SU-DHL-6 (cell line): ENCODE results near the gene HORMAD1.

Source experiments
- H2AFZ ChIP-seq: fragments of 200-600 bp; sonication (generic); 2 replicates; pipeline ENCODE4 v1.6.1; 2014; ENCODE audit warnings: low read depth, mild to moderate bottlenecking, moderate library complexity, mixed read lengths, antibody characterized with exemption, low read length; ENCODE audit not compliant: severe bottlenecking
- H3F3A ChIP-seq: fragments of 200-600 bp; shearing (Covaris generic); 2 replicates; pipeline ENCODE4 v1.6.0; 2016; ENCODE audit warnings: antibody characterized with exemption, mild to moderate bottlenecking; ENCODE audit not compliant: insufficient read depth
- H3K27ac ChIP-seq: fragments of 200-600 bp; sonication (generic); 2 replicates; pipeline ENCODE4 v1.5.1; 2016; ENCODE audit warnings: low read depth, mild to moderate bottlenecking, low read length, moderate library complexity, mixed read lengths
- H3K27me3 ChIP-seq: fragments of 200-600 bp; sonication (generic), shearing (Covaris generic); 2 replicates; pipeline ENCODE4 v1.6.0; 2014; ENCODE audit warnings: mild to moderate bottlenecking, low read length
- H3K36me3 ChIP-seq: fragments of 200-600 bp; sonication (generic); 2 replicates; pipeline ENCODE4 v1.6.1; 2014; ENCODE audit warnings: mild to moderate bottlenecking, low read length, mixed read lengths
- H3K4me2 ChIP-seq: fragments of 300-600, 200-600 bp; shearing (Covaris generic), sonication (generic); 2 replicates; pipeline ENCODE4 v1.6.0; 2014; ENCODE audit warnings: low read length, low read depth, mild to moderate bottlenecking; ENCODE audit not compliant: poor library complexity, severe bottlenecking
- H3K4me3 ChIP-seq: fragments of 200-600 bp; sonication (generic); 2 replicates; pipeline ENCODE4 v1.5.1; 2014; ENCODE audit warnings: antibody characterized with exemption, low read length, mild to moderate bottlenecking, mixed read lengths; ENCODE audit not compliant: insufficient read depth, poor library complexity, severe bottlenecking
- H3K79me2 ChIP-seq: fragments of 200-600 bp; sonication (generic); 2 replicates; pipeline ENCODE4 v1.6.1; 2014; ENCODE audit warnings: mild to moderate bottlenecking, low read length, moderate library complexity; ENCODE audit not compliant: insufficient read depth
- H3K9ac ChIP-seq: fragments of 200-600 bp; sonication (generic); 2 replicates; pipeline ENCODE4 v1.7.0; 2014; ENCODE audit warnings: mild to moderate bottlenecking, low read length
- H3K9me2 ChIP-seq: fragments of 200-600 bp; sonication (generic); replicated peaks from 2 replicates; pipeline ENCODE4 v1.6.1; 2014; ENCODE audit warnings: low read length; ENCODE audit not compliant: insufficient read depth
- H3K9me3 ChIP-seq: fragments of 200-600 bp; sonication (generic); 2 replicates; pipeline ENCODE4 v1.6.1; 2014; ENCODE audit warnings: low read length, mixed read lengths; ENCODE audit not compliant: insufficient read depth
- H4K20me1 ChIP-seq: fragments of 200-600 bp; sonication (generic); 2 replicates; pipeline ENCODE4 v1.6.1; 2014; ENCODE audit warnings: low read depth, mild to moderate bottlenecking, antibody characterized with exemption, low read length, moderate library complexity, mixed read lengths
- EZH2phosphoT487 ChIP-seq: fragments of 200-600 bp; sonication (generic), shearing (Covaris generic); conservative IDR thresholded peaks from 2 replicates; pipeline ENCODE4 v1.6.1; 2018; ENCODE audit warnings: mild to moderate bottlenecking, antibody characterized with exemption, low read length, moderate library complexity, mixed read lengths
- TF ChIP-seq, protein P1 (sequence below): fragments of 200-600 bp; sonication (generic); IDR thresholded peaks from one replicate; pipeline ENCODE4 v1.5.1; 2017; ENCODE audit warnings: antibody characterized with exemption, mild to moderate bottlenecking, low read length, moderate library complexity; ENCODE audit not compliant: insufficient read depth, poor library complexity, severe bottlenecking

HORMAD1 gene

DNA sequence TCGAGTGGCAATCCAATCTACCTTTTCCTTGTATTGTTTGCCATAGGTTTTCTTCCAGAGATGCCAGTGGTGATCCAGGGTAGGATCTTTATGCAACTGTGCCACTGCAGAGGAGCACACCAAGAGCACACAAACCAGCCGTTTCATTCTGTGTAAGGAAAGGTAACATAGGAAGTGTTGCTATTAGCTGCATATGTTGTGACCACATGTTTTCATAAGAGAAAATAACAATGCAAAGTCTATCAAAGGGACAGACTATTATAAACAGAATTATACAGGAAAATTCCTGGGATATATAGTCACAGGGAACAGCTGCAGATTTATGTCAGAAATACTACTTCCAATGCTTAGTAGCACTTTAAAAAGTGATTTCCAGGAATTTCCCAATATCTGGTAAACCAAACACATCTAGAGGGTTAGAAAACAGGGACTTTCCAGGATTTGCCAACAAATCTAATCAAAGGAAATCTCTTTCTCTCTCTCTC lies 44.0 kb upstream of the HORMAD1 start:
- no peak overlapping the region for H2AFZ ChIP-seq
- H3K27ac ChIP-seq, result peak overlapping the region; percentile 72
- no peaks in the 10 kb centered on the region for H3K9me3 ChIP-seq
- peaks cover 14% of the 10 kb centered on the region; the same call in 1 of the 2 replicates for H3K36me3 ChIP-seq
- H4K20me1 ChIP-seq, result no peaks in the 10 kb centered on the region
- H3F3A ChIP-seq, result peaks cover 16% of the 10 kb centered on the region; the same call in 1 of the 2 replicates
- TF ChIP-seq, protein P1, sequence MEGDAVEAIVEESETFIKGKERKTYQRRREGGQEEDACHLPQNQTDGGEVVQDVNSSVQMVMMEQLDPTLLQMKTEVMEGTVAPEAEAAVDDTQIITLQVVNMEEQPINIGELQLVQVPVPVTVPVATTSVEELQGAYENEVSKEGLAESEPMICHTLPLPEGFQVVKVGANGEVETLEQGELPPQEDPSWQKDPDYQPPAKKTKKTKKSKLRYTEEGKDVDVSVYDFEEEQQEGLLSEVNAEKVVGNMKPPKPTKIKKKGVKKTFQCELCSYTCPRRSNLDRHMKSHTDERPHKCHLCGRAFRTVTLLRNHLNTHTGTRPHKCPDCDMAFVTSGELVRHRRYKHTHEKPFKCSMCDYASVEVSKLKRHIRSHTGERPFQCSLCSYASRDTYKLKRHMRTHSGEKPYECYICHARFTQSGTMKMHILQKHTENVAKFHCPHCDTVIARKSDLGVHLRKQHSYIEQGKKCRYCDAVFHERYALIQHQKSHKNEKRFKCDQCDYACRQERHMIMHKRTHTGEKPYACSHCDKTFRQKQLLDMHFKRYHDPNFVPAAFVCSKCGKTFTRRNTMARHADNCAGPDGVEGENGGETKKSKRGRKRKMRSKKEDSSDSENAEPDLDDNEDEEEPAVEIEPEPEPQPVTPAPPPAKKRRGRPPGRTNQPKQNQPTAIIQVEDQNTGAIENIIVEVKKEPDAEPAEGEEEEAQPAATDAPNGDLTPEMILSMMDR, result no peak
- H3K79me2 ChIP-seq, result peaks cover 58% of the 10 kb centered on the region
- peak overlapping the region; percentile 70 for H3K9ac ChIP-seq
- no peaks in the 10 kb centered on the region for H3K9me2 ChIP-seq
- no peaks in the 10 kb centered on the region for H3K27me3 ChIP-seq
- peak overlapping the region; percentile 88 for H3K4me3 ChIP-seq
- H3K4me2 ChIP-seq, result peak overlapping the region; percentile 89

DNA sequence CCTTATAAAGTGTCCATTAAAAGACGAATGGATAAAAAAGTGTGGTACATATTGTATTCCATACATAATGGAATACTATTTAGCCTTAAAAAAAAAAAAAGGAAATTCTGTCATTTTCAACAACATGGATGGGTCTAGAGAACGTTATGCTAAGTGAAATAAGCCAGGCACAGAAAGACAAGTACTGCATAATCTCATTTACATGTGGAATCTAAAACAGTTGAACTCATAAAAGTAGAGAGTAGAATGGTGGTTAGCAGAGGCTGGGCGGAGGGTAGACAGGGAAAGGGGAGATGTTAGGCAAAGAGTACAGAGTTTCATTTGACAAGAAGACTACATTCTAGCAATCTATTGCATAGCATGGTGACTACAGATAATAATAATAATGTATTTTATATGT lies 42.3 kb upstream of the HORMAD1 start:
- Histone ChIP-seq H3K9ac (no peak overlapping the region), H3K4me3 (no peak overlapping the region), H3K79me2 (peaks cover 66% of the 10 kb centered on the region), H3K9me2 (no peaks in the 10 kb centered on the region), H3K27me3 (no peaks in the 10 kb centered on the region), H4K20me1 (no peaks in the 10 kb centered on the region), H3K4me2 (peak overlapping the region; percentile 89), H3K9me3 (no peaks in the 10 kb centered on the region), H3K27ac (peak overlapping the region; percentile 53; the same call in 1 of the 2 replicates), H3F3A (peaks cover 8% of the 10 kb centered on the region; the same call in 1 of the 2 replicates), H2AFZ (no peak overlapping the region), H3K36me3 (peaks cover 14% of the 10 kb centered on the region; the same call in 1 of the 2 replicates)
- TF ChIP-seq EZH2phosphoT487, result no peak
- TF ChIP-seq, protein P1, result no peak

DNA sequence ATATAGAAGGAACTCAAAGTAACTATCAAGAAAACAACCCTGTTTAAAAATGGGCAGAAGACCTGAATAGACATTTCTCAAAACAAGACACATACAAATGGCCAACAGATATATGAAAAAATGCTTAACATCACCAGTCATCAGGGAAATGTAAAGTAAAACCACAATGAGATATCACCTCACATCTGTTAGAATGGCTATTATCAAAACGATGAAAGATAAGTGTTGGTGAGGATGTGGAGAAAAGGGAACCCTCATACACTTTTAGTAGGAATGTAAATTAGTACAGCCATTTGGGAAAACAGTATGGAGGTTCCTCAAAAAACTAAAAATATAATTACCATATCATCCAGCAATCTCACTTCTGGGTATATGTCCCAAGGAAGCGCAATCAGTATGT lies 41.9 kb upstream of the HORMAD1 start:
- Histone ChIP-seq H3K9me3 (no peaks in the 10 kb centered on the region), H3K79me2 (peaks cover 66% of the 10 kb centered on the region), H3K27me3 (no peaks in the 10 kb centered on the region), H3K9me2 (no peaks in the 10 kb centered on the region), H2AFZ (no peak overlapping the region), H4K20me1 (no peaks in the 10 kb centered on the region), H3K36me3 (peaks cover 16% of the 10 kb centered on the region; the same call in 1 of the 2 replicates), H3F3A (peaks cover 8% of the 10 kb centered on the region; the same call in 1 of the 2 replicates), H3K27ac (no peak overlapping the region), H3K4me3 (no peak overlapping the region), H3K9ac (no peak overlapping the region), H3K4me2 (peak overlapping the region; percentile 89)
- no peak for TF ChIP-seq EZH2phosphoT487
- TF ChIP-seq, protein P1, result no peak
